ENCODE measurements around the gene KRTAP10-2. TPM values are rescaled to one million over a fixed set of nuclear protein-coding genes. Genes with fewer than 3 reads are reported as not detected.
"Not testable (repeated sequence)": the region's sequence is repeated elsewhere in the genome, so short reads cannot be mapped to it uniquely, and the experiment has no call there.

KRTAP10-2 gene
- total RNA-seq, 2 experiments from 2014 or later = not detected

DNA sequence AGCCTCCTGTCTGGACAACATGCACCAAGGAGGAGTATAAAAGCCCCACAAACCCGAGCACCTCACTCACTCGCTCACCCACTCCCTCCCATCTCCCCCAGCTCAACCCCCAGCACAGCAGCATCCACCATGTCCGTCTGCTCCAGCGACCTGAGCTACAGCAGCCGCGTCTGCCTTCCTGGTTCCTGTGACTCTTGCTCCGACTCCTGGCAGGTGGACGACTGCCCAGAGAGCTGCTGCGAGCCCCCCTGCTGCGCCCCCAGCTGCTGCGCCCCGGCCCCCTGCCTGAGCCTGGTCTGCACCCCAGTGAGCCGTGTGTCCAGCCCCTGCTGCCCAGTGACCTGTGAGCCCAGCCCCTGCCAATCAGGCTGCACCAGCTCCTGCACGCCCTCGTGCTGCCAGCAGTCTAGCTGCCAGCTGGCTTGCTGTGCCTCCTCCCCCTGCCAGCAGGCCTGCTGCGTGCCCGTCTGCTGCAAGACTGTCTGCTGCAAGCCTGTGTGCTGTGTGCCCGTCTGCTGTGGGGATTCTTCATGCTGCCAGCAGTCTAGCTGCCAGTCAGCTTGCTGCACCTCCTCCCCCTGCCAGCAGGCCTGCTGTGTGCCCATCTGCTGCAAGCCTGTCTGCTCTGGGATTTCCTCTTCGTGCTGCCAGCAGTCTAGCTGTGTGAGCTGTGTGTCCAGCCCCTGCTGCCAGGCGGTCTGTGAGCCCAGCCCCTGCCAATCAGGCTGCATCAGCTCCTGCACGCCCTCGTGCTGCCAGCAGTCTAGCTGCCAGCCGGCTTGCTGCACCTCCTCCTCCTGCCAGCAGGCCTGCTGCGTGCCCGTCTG, 22.5 kb upstream of the KRTAP10-2 start, which contains the start of gene KRTAP10-4:
Gene KRTAP10-4, plus strand, starts transcription at position 100 of the 827 bp plus-strand sequence. Its CDS starts 30 bp downstream, at position 130.
- H2AFZ ChIP-seq (ENCODE audit: low read length); H3K9me2 ChIP-seq (ENCODE audit: insufficient read depth, low read length); intact Hi-C loops (cut with micrococcal nuclease; ENCODE audit: unreplicated experiment); CTCF ChIA-PET (ENCODE audit: unreplicated experiment); H4K20me1 ChIP-seq (ENCODE audit: insufficient read depth, low read length); BruUV-seq (replicated peaks); H3K4me2 ChIP-seq (ENCODE audit: low read length); DNase-seq (ENCODE audit: low spot score); H3K4me3 ChIP-seq (ENCODE audit: low read depth, low read length, poor library complexity, severe bottlenecking); H3K36me3 ChIP-seq (ENCODE audit: insufficient read depth, low read length); H3K79me2 ChIP-seq (ENCODE audit: insufficient read depth, low read depth, low read length); H3K27ac ChIP-seq (ENCODE audit: low read depth, low read length, poor library complexity, severe bottlenecking); H3K9me3 ChIP-seq (ENCODE audit: low read length); POLR2A ChIA-PET; H3K4me1 ChIP-seq (ENCODE audit: insufficient read depth, low read length, poor library complexity, severe bottlenecking): not testable (repeated sequence)

DNA sequence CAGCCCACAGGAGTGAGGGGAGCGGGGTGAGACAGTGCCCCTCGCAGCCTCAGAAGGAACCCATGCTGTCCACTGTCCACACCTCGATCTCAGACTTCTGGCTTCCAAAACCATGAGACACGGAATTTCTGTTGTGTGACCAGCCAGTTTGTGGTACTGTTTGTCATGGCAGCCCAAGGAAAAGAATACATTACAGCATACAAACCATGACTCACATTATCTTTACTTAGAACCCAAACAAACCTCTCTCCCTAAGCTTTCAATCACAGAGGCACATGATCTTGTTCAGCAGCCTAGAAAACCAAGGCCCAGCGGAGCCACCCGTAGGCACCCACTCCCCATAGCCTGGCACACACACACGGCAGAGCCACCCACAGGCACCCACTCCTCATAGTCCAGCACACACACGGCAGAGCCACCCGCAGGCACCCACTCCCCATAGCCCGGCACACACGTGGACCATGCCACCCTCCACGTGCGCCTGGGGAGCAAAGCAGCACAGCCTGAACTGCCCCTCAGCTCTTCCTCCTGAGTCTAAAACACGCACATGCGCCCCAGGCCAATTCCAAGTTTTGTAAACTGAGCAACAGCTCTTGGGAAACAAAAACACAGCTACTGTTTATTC, 21.8 kb upstream of the KRTAP10-2 start:
- TF ChIP-seq, protein P1, sequence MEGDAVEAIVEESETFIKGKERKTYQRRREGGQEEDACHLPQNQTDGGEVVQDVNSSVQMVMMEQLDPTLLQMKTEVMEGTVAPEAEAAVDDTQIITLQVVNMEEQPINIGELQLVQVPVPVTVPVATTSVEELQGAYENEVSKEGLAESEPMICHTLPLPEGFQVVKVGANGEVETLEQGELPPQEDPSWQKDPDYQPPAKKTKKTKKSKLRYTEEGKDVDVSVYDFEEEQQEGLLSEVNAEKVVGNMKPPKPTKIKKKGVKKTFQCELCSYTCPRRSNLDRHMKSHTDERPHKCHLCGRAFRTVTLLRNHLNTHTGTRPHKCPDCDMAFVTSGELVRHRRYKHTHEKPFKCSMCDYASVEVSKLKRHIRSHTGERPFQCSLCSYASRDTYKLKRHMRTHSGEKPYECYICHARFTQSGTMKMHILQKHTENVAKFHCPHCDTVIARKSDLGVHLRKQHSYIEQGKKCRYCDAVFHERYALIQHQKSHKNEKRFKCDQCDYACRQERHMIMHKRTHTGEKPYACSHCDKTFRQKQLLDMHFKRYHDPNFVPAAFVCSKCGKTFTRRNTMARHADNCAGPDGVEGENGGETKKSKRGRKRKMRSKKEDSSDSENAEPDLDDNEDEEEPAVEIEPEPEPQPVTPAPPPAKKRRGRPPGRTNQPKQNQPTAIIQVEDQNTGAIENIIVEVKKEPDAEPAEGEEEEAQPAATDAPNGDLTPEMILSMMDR (conservative IDR thresholded peaks at IDR 0.05; ENCODE audit: low read length) = no peak
- no peak for TF ChIP-seq EZH2phosphoT487 (IDR thresholded peaks at IDR 0.05; ENCODE audit: borderline replicate concordance, low read depth, low read length)
- Histone ChIP-seq H3K4me3 (ENCODE audit: low read depth, low read length, poor library complexity, severe bottlenecking) (no peak overlapping the region), H3K36me3 (ENCODE audit: insufficient read depth, low read length) (no peaks in the 10 kb centered on the region), H2AFZ (ENCODE audit: low read length) (no peak overlapping the region), H3K79me2 (ENCODE audit: insufficient read depth, low read depth, low read length) (no peaks in the 10 kb centered on the region), H3K27ac (ENCODE audit: low read depth, low read length, poor library complexity, severe bottlenecking) (no peak overlapping the region), H3K9me3 (ENCODE audit: low read length) (no peaks in the 10 kb centered on the region), H3K9me2 (ENCODE audit: insufficient read depth, low read length) (no peaks in the 10 kb centered on the region), H3K4me1 (ENCODE audit: insufficient read depth, low read length, poor library complexity, severe bottlenecking) (no peaks in the 10 kb centered on the region), H3K4me2 (ENCODE audit: low read length) (no peak overlapping the region), H4K20me1 (ENCODE audit: insufficient read depth, low read length) (no peaks in the 10 kb centered on the region)
- CTCF ChIA-PET (ENCODE audit: unreplicated experiment) = no interaction called here
- POLR2A ChIA-PET = interaction anchor here (0.7 kb wide), 1 partner anchor 55 kb away, joined by 4 read pairs; no protein-coding TSS in a partner anchor
- no TSS peak for BruUV-seq (replicated peaks)
- no peak for DNase-seq (ENCODE audit: low spot score)
- intact Hi-C loops (cut with micrococcal nuclease; ENCODE audit: unreplicated experiment) = no loop called here

DNA sequence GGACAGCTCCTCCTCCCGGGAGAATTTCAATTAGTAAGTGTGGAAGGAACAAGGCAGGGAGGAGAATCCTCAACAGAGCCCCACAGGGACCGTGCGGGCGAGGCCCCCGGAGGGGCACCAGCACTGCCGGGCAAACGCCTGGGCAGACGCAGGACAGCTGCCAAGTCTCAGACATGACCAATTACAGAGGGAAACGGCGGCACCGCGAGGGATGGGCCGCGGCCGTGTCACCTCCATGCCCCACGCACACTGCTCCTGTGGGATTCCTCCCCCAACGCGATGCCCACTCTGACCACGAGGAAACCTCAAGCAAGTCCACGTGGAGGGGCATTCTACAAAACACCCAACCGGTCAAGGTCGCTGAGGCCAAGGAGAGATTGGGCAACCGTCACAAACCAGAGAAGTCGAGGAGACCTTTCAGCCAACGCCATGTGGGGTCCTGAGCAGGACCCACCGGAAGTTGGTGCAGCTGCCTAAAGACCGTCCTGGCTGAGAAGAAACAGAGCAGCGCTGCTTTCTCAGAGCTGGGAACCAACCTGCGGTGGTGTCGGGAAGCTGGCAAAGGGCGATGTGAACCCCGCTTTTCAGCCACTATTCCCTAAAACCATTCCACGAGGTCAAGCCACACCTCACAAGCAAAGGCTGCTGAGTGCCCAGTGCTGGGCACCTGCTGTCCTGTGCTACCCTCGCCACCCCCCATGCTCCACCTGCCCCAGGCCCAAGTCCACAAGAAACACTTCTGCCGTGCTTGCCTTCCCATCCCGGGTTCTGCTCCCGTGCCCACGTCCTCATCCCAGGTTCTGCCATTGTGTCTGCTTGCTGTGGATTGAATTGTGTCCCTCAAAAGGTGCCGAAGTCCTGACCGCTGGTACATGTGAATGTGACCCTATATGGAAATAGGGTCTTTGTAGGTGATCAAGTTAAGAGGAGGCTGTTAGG, 20.8 kb upstream of the KRTAP10-2 start:
- TF ChIP-seq, protein P1 (conservative IDR thresholded peaks at IDR 0.05; ENCODE audit: low read length) = no peak
- no peak for TF ChIP-seq EZH2phosphoT487 (IDR thresholded peaks at IDR 0.05; ENCODE audit: borderline replicate concordance, low read depth, low read length)
- Histone ChIP-seq H3K27ac (ENCODE audit: low read depth, low read length, poor library complexity, severe bottlenecking) (no peak overlapping the region), H3K4me2 (ENCODE audit: low read length) (no peak overlapping the region), H4K20me1 (ENCODE audit: insufficient read depth, low read length) (no peaks in the 10 kb centered on the region), H3K36me3 (ENCODE audit: insufficient read depth, low read length) (no peaks in the 10 kb centered on the region), H3K9me3 (ENCODE audit: low read length) (no peaks in the 10 kb centered on the region), H2AFZ (ENCODE audit: low read length) (no peak overlapping the region), H3K9me2 (ENCODE audit: insufficient read depth, low read length) (no peaks in the 10 kb centered on the region), H3K4me3 (ENCODE audit: low read depth, low read length, poor library complexity, severe bottlenecking) (no peak overlapping the region), H3K79me2 (ENCODE audit: insufficient read depth, low read depth, low read length) (no peaks in the 10 kb centered on the region), H3K4me1 (ENCODE audit: insufficient read depth, low read length, poor library complexity, severe bottlenecking) (no peaks in the 10 kb centered on the region)
- CTCF ChIA-PET (ENCODE audit: unreplicated experiment) = no interaction called here
- no peak for DNase-seq (ENCODE audit: low spot score)
- POLR2A ChIA-PET = interaction anchor here (0.7 kb wide), 1 partner anchor 54 kb away, joined by 4 read pairs; no protein-coding TSS in a partner anchor
- intact Hi-C loops (cut with micrococcal nuclease; ENCODE audit: unreplicated experiment) = no loop called here
- BruUV-seq (replicated peaks) = no TSS peak
